H7 (cell line): Measurements from ENCODE around the gene P3H3. TPM values are rescaled to one million over a fixed set of nuclear protein-coding genes. Genes with fewer than 3 reads are reported as not detected.

Experiments used
- DNase-seq: peaks from one replicate; pipeline ENCODE4 v3.0.0; 2012
- H3K27me3 ChIP-seq: 2 replicates; pipeline ENCODE4 v1.6.0; 2011; ENCODE audit warnings: mild to moderate bottlenecking, low read length; ENCODE audit not compliant: control insufficient read depth, insufficient read depth
- H3K36me3 ChIP-seq: replicated peaks from 2 replicates; pipeline ENCODE4 v1.5.1; 2011; ENCODE audit warnings: low read length; ENCODE audit not compliant: control insufficient read depth, insufficient read depth
- H3K4me3 ChIP-seq: 2 replicates; pipeline ENCODE4 v1.5.1; 2011; ENCODE audit warnings: low read depth, mild to moderate bottlenecking, control low read depth, low read length, moderate library complexity; ENCODE audit not compliant: insufficient read depth
- total RNA-seq: library from RNA; depleted of rRNA; stranded (reverse); fragments of >200 nt; shearing (Covaris generic); gene quantifications from 2 replicates; pipeline ENCODE4 v1.2.3, GENCODE V29; 2014

The P3H3 gene
- total RNA-seq, 1 experiment from 2014 or later, result 38.0 TPM

DNA sequence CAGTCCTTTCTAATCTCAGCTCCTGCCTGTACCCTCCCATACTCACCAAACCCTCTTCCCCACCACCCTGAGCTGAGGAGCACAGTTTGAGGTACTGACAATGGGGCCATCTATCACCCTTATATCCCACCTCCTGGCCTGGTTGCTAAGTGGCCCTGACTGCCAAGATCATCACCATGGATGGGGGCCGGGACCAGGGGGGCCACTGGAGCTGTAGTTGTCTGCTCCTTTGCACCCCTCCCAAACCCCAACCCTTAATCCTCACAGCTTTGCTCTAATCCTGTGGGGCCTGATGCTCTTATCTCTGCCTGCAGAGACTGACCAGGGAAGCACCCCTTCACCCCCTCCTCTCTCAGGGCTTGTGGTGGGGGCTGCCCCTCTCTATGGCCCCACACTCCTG, 12.1 kb downstream of the P3H3 start:
- H3K27me3 ChIP-seq, result no peaks in the 10 kb centered on the region
- H3K4me3 ChIP-seq, result no peak overlapping the region
- DNase-seq, result no peak
- H3K36me3 ChIP-seq, result peaks cover 18% of the 10 kb centered on the region

DNA sequence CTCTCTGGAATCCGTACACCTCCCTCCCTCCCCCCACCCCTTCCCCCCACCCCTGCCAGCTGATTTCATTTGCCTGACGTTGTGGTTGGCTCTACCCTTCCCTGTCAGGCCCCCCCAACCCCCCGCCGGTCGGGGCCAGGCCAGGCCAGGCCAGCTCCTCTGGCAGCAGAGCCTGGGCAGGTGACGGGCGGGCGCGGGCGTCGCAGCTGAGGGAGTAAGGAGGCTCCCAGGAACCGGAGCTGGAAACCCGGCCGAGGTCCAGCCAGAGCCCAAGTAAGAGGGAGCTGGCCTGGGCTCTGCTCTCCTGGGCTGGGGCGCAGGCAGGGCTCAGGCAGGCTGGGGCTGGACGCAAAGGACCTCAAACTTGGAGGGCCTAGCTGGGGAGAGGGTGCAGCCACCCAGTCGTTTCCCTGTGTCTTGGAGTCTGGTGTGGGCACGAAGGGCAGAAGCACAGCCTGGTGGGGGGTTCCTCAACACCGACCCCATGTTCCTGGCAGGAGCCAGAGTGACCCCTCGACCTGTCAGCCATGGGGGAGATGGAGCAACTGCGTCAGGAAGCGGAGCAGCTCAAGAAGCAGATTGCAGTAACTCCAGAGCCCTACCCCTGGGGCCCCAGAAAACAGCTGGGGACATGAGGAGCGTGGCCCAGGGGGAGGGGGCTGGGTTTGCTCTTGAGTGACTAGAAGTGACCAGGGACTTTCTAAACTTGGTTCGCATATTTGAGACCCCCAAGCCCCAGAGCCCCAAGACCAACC, 12.7 kb downstream of the P3H3 start, which contains the start of gene GNB3:
Gene GNB3, plus strand, starts transcription at position 165 of the 755 bp plus-strand sequence. Its CDS starts 363 bp downstream, at position 528.
- peaks cover 21% of the 10 kb centered on the region for H3K36me3 ChIP-seq

DNA sequence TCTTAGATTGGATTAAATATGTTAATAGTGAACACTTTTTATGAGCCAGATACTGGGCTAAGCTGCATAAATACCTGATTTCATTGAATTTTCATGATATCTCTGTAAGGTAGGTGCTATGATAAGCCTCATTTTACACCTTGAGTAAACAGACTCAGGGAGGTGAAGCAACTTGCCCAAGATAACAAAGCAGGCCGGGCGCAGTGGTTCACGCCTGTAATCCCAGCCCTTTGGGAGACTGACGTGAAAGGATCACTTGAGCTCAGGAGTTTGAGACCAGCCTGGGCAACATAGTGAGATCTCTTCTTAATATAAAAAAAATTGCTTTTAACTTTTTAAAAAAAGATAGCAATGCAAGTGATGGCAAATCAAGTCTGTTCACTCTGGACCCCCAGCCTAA, 13.9 kb downstream of the P3H3 start:
- H3K36me3 ChIP-seq, result peaks cover 24% of the 10 kb centered on the region

More for the DNA sequence above, 12.7 kb downstream of the P3H3 start, which contains the start of gene GNB3:
- no peak for DNase-seq
- Histone ChIP-seq H3K4me3 (no peak within 1 kb of the TSS), H3K27me3 (no peaks in the 10 kb centered on the region)

DNA sequence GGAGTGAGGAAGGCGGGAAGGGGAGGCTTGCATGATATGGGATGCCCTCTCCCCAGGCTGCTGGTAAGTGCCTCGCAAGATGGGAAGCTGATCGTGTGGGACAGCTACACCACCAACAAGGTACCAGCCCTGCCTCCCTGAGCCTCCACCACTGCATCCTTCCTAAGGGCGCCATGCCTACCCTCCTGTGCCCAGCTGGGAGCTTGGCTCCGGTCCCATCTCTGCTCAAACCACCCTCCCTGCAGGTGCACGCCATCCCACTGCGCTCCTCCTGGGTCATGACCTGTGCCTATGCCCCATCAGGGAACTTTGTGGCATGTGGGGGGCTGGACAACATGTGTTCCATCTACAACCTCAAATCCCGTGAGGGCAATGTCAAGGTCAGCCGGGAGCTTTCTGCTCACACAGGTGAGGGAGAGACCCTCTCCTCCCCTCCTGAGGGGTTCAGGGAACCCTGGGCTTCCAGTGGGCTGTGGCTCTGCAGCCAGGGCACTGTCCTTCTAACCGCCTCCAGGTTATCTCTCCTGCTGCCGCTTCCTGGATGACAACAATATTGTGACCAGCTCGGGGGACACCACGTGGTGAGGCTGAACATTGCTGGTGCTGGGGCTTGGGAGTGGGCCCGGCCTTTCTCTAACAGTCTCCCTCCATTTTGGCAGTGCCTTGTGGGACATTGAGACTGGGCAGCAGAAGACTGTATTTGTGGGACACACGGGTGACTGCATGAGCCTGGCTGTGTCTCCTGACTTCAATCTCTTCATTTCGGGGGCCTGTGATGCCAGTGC, 15.1 kb downstream of the P3H3 start:
- H3K36me3 ChIP-seq, result peaks cover 30% of the 10 kb centered on the region
- no peaks in the 10 kb centered on the region for H3K27me3 ChIP-seq
- DNase-seq, result peak; percentile 73
- no peak overlapping the region for H3K4me3 ChIP-seq

More for the DNA sequence above, 13.9 kb downstream of the P3H3 start:
- no peaks in the 10 kb centered on the region for H3K27me3 ChIP-seq
- no peak for DNase-seq
- no peak overlapping the region for H3K4me3 ChIP-seq

DNA sequence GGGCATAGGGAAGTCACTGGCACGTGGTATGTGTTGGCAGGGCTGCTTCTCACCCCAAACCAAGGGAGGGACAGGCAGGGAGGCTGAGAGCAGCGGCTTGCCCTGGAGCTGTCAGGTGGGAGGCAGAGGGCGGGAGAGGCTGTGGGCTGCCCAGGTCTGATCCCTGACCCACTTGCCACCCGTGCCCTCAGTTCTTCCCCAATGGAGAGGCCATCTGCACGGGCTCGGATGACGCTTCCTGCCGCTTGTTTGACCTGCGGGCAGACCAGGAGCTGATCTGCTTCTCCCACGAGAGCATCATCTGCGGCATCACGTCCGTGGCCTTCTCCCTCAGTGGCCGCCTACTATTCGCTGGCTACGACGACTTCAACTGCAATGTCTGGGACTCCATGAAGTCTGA, 17.2 kb downstream of the P3H3 start:
- no peaks in the 10 kb centered on the region for H3K27me3 ChIP-seq
- peaks cover 40% of the 10 kb centered on the region for H3K36me3 ChIP-seq
- no peak for DNase-seq
- H3K4me3 ChIP-seq, result no peak overlapping the region

DNA sequence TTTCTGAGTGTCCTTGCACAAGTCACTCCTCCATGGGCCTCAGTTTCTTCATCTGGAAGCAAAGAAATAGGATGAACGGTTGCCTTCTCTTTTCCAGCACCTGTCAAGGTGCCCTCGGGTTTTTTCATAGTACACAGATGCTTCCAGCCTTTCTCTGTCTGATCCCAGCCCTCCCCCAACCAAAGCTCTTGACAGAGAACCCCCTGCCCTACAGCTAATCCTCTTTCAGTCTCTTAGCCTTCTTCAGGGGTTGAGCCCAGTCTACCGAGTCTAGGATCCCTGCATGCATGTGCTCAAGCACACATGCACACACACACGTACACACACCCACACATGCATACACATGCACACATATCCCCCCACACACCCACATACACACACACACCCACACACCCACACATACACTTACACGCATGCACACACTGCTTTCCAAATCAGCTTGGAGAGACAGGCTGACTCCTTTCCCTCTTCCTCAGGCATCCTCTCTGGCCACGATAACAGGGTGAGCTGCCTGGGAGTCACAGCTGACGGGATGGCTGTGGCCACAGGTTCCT, 18.2 kb downstream of the P3H3 start:
- peaks cover 40% of the 10 kb centered on the region for H3K36me3 ChIP-seq
- no peaks in the 10 kb centered on the region for H3K27me3 ChIP-seq
- no peak for DNase-seq
- H3K4me3 ChIP-seq, result no peak overlapping the region

DNA sequence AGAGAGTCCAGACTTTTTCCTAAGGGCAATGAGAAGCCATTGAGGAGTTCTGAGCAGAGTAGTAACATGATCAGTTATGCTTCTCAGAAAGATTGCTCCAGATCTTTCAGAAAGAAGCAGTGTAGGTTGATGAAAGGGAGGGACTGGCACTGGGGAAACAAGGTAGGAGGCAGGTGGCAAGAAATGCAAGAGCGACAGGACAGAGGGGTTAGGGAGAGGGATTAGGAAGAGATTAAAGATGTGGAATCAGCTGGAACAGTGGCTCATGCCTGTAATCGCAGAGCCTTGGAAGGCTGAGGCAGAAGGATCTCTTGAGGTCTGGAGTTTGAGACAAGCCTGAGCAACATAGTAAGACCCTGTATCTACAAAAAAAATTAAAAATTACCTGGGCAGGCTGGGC, 19.5 kb downstream of the P3H3 start:
- H3K4me3 ChIP-seq, result no peak overlapping the region
- no peaks in the 10 kb centered on the region for H3K27me3 ChIP-seq
- peaks cover 40% of the 10 kb centered on the region for H3K36me3 ChIP-seq
- DNase-seq, result no peak

DNA sequence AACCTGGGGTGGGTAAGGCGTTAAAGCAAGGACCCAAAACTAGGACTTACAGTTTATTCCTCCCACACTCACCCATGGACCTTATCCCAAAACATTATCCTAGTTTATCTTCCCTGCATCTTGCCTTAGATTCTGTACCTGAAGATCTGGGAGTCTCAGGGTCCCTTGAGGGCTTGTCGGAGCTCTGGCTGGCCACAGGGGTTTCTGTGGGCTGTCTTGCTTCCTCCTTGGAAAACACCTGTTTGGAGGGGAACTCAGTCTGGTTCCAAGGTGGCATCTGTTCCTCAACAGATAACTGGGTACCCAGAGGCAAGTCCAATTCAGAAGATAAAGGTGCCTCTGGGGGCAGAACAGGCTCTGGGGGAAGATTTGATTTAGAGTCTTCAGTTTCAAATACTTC, 21.2 kb downstream of the P3H3 start:
- Histone ChIP-seq H3K4me3 (no peak overlapping the region), H3K27me3 (no peaks in the 10 kb centered on the region), H3K36me3 (peaks cover 37% of the 10 kb centered on the region)
- DNase-seq, result no peak

DNA sequence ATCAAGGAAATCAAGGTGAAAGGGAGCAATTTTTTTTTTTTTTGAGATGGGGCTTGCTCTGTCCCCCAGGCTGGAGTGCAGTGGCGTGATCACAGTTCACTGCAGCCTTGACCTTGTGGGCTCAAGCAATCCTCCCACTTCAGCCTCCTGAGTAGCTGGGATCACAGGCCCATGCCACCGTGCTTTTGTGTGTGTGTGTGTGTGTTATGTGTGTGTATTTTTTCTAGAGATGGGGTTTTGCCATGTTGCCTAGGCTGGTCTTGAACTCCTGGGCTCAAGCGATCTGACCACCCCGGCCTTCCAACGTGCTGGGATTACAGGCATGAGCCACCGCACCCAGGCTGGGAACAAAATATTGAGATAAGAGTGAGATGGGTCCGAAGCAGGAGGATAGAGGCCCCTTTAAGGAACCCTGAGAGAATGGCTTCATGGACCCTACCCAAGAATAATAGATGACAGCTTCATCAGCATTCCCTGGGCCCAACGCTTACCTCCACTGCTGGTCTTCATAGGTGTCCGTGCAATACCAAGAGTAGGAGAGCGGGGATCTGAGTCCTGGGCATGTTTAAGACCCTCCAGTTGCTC, 21.9 kb downstream of the P3H3 start:
- DNase-seq, result no peak
- H3K36me3 ChIP-seq, result peaks cover 37% of the 10 kb centered on the region
- H3K27me3 ChIP-seq, result no peaks in the 10 kb centered on the region
- H3K4me3 ChIP-seq, result peak overlapping the region; percentile 98

DNA sequence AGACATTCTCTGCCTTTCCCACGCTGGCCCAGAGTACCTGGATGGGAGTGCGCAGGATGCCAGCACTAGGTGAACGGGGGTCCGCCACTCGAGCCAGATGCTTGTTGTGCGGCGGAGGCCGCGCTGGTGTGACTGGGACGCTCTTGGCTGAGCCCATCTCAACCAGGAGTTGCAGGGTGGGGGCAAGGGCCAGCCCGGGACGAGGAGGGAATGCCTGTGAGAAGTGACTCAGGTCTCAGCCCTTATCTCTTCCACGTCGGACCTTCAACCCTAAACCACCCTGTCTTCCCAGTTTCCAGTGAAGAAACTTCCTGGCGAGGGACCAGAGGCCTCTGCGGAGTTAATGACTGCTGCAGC, 22.6 kb downstream of the P3H3 start:
- Histone ChIP-seq H3K4me3 (peak overlapping the region; percentile 98), H3K27me3 (no peaks in the 10 kb centered on the region), H3K36me3 (peaks cover 38% of the 10 kb centered on the region)
- DNase-seq, result peak; percentile 69

DNA sequence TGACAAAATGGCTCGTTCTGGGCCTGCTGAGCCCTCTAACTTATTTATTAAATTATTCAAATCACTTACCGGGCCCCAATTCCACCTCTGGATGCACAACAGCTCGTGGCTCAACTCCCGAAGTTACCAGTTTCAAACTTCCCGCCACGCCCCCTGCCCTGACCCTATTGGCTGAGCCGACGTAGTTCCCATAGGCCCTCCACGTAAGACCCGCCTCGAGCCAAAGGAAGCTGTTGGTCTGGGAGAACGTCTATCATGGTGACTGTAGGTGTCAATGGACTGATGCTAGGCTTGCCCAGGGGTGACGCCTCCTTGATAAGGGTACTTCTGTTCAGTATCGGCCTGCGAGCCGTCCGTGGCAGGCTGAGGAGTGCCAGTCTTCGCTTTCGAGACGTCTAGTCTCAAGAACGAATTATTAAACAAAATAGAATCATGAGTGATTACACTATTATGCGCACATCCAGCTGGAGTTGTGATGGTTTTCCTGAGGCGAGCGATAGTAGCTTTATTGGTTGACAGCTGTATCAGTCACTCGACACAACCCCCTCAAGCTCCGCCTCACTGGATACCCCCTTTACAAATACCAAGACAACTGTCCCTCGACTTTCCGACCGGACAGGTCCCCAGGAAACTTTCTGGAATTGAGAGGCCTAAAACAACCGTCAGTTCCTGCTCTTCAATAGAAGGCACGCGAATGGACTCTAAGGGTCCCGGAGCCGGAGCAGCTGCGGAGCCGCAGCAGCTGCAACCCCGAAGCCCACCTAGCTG, 23.1 kb downstream of the P3H3 start, which contains the start of gene CDCA3:
Gene CDCA3, minus strand, starts transcription at position 134 of the 768 bp plus-strand sequence. CDS start 334 bp downstream, outside the sequence.
- Histone ChIP-seq H3K36me3 (peaks cover 37% of the 10 kb centered on the region), H3K4me3 (peak within 1 kb of the TSS; percentile 98), H3K27me3 (no peaks in the 10 kb centered on the region)
- DNase-seq, result peak; percentile 100

DNA sequence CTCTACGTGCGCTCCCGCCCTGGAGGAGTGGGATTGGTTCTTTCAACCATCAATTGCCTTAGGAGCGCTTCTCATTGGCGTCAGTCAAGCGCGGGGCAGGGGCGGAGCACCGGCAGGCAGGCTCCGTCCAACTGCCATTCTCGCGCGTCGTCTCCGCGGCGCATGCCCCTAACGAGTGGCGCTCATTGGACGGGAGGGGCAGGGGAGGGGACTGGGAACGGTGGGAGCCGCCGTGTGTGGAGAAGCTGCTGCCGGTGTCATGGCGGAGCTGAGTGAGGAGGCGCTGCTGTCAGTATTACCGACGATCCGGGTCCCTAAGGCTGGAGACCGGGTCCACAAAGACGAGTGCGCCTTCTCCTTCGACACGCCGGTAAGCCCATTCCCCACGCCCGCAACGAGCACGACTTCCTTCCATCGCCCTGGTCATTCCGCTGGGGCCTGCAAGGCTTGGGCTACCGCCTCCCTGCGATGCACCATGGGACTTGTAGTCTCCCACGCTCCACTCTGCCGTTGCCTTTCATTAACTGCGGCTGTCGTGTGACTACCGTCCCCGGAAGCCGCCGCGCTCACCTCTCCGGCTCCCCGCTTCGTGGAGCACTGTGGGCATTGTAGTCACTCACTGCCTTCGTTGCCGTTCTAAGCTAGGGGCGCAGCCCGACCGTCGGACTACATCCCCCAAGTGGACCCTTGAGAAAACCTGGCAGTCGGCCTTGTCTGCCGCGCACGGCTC, 23.9 kb downstream of the P3H3 start, which contains the start of gene USP5:
Gene USP5, plus strand, starts transcription at position 230 of the 730 bp plus-strand sequence. Its CDS starts 30 bp downstream, at position 260.
- DNase-seq, result peak; percentile 99
- peaks cover 38% of the 10 kb centered on the region for H3K36me3 ChIP-seq
- peak within 1 kb of the TSS; percentile 98 for H3K4me3 ChIP-seq
- no peaks in the 10 kb centered on the region for H3K27me3 ChIP-seq

DNA sequence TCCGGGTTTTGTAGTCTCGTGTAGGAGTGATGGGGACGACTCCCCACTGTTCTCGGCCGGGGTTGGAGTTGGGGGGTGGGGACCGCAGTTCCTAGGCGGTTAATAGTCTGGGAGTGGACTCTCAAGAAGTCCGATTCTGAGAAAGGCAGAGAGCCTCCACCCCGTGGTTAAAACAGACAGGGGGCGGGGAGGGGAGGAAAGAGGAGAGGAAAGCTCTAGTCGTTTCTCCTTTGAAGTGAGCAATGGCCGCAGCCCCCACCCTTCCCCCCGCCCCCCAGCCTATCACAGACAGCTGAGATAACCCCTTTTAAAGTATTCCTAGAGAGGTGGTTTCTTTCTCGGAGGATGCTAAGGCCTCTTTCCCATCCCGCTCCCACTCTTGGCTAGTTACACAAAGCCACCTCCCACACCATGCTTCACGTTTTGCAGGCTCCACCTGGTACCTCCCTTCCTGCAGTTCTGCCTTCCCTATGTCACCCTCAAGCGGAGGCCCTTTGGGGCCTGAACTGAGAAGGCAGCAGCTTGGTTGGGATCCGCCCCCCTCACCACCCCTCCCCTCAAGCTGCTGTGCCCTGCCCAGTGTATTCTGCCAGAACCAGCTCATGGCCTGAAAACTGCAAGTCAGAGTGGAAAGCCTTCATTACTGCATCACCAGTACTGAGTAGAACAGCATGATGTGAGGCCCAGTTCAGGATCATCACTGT, 24.6 kb downstream of the P3H3 start:
- Histone ChIP-seq H3K27me3 (no peaks in the 10 kb centered on the region), H3K36me3 (peaks cover 38% of the 10 kb centered on the region), H3K4me3 (peak overlapping the region; percentile 61)
- peak; percentile 87 for DNase-seq
